ENCODE results near the gene PHF21A. TPM values are rescaled to one million over a fixed set of nuclear protein-coding genes. Genes with fewer than 3 reads are reported as not detected.

The PHF21A gene
- polyA plus RNA-seq, 3 donors = 6.2 to 95.2 (median 14.0) TPM

GRCh38 chr11:46134540-46134939, 13.3 kb upstream of the PHF21A start:
- Histone ChIP-seq H3K4me2 (replicated peaks; ENCODE audit: extremely low read depth, low read length, poor library complexity, severe bottlenecking) (no peak overlapping the region), H3K27ac (ENCODE audit: low read depth in 1 of 2, low read length in 2 of 2) (no peak overlapping the region), H2AFZ (ENCODE audit: insufficient read depth, low read depth, low read length, poor library complexity, severe bottlenecking) (no peak overlapping the region), H3K9ac (ENCODE audit: insufficient read depth, low read length, poor library complexity, severe bottlenecking) (no peak overlapping the region), H3K79me2 (ENCODE audit: insufficient read depth, low read length) (no peaks in the 10 kb centered on the region), H4K20me1 (ENCODE audit: insufficient read depth, low read length) (no peaks in the 10 kb centered on the region), H3K9me3 (replicated peaks in 1 of 2; ENCODE audit: control insufficient read depth in 1 of 2, insufficient read depth in 1 of 2, low read length in 2 of 2) (no peaks in the 10 kb centered on the region), H3K4me3 (replicated peaks in 1 of 3; ENCODE audit: low read depth in 2 of 3, low read length in 3 of 3) (no peak overlapping the region), H3K27me3 (ENCODE audit: control insufficient read depth in 2 of 2, insufficient read depth in 2 of 2, low read length in 2 of 2) (no peaks in the 10 kb centered on the region), H3K36me3 (replicated peaks in 1 of 2; ENCODE audit: control insufficient read depth in 1 of 2, insufficient read depth in 2 of 2, low read length in 2 of 2) (no peaks in the 10 kb centered on the region), H3K4me1 (ENCODE audit: control insufficient read depth in 1 of 2, insufficient read depth in 2 of 2, low read length in 2 of 2) (no peaks in the 10 kb centered on the region)
- Mint-ChIP-seq H3K27me3 (ENCODE audit: low read depth in 3 of 3) (peaks cover 3 to 13% (median 9%) of the 10 kb centered on the region in 3 donors), H3K4me1 (peaks cover 7% of the 10 kb centered on the region), H3K4me3 (no peak overlapping the region), H3K27ac (no peak overlapping the region), H3K9me3 (no peaks in the 10 kb centered on the region), H3K36me3 (no peaks in the 10 kb centered on the region)
- intact Hi-C loops (cut with micrococcal nuclease) = no loop called here
- no peak for TF ChIP-seq CTCF (IDR thresholded peaks at IDR 0.05)
- no peak for DNase-seq
- no CpG with 5 or more reads among the region's 3 CpGs for WGBS (ENCODE audit: insufficient coverage)

- DNase-seq = no peak
- Mint-ChIP-seq H3K36me3 (no peaks in the 10 kb centered on the region), H3K9me3 (no peaks in the 10 kb centered on the region), H3K27ac (no peak overlapping the region), H3K27me3 (ENCODE audit: low read depth in 3 of 3) (peaks cover 4 to 11% (median 7%) of the 10 kb centered on the region in 3 donors), H3K4me1 (peaks cover 7% of the 10 kb centered on the region), H3K4me3 (no peak overlapping the region)
- Histone ChIP-seq H3K4me1 (ENCODE audit: control insufficient read depth in 1 of 2, insufficient read depth in 2 of 2, low read length in 2 of 2) (no peaks in the 10 kb centered on the region), H3K27ac (ENCODE audit: low read depth in 1 of 2, low read length in 2 of 2) (no peak overlapping the region), H3K4me3 (replicated peaks in 1 of 3; ENCODE audit: low read depth in 2 of 3, low read length in 3 of 3) (no peak overlapping the region), H4K20me1 (ENCODE audit: insufficient read depth, low read length) (no peaks in the 10 kb centered on the region), H2AFZ (ENCODE audit: insufficient read depth, low read depth, low read length, poor library complexity, severe bottlenecking) (no peak overlapping the region), H3K4me2 (replicated peaks; ENCODE audit: extremely low read depth, low read length, poor library complexity, severe bottlenecking) (no peak overlapping the region), H3K27me3 (ENCODE audit: control insufficient read depth in 2 of 2, insufficient read depth in 2 of 2, low read length in 2 of 2) (no peaks in the 10 kb centered on the region), H3K9ac (ENCODE audit: insufficient read depth, low read length, poor library complexity, severe bottlenecking) (no peak overlapping the region), H3K79me2 (ENCODE audit: insufficient read depth, low read length) (no peaks in the 10 kb centered on the region), H3K36me3 (replicated peaks in 1 of 2; ENCODE audit: control insufficient read depth in 1 of 2, insufficient read depth in 2 of 2, low read length in 2 of 2) (no peaks in the 10 kb centered on the region), H3K9me3 (replicated peaks in 1 of 2; ENCODE audit: control insufficient read depth in 1 of 2, insufficient read depth in 1 of 2, low read length in 2 of 2) (no peaks in the 10 kb centered on the region)
- intact Hi-C loops (cut with micrococcal nuclease) = no loop called here
- WGBS (ENCODE audit: insufficient coverage) = no CpG with 5 or more reads among the region's 4 CpGs
- no peak for TF ChIP-seq CTCF (IDR thresholded peaks at IDR 0.05)
Measured at GRCh38 chr11:46134061-46134460, 12.8 kb upstream of the PHF21A start.

Measured in CD14-positive monocyte (primary cell).